ENCODE data around the gene INTS11.
"Not testable (repeated sequence)": the region's sequence is repeated elsewhere in the genome, so short reads cannot be mapped to it uniquely, and the experiment has no call there.

Gene INTS11

GRCh38 chr1:1329304-1330210 lies 5.1 kb upstream of the INTS11 start:
- no peak for DNase-seq

- DNase-seq: no peak
Measured at GRCh38 chr1:1328254-1328653, 3.8 kb upstream of the INTS11 start.

- no peak for DNase-seq
Measured at GRCh38 chr1:1327291-1327690, 2.8 kb upstream of the INTS11 start.

GRCh38 chr1:1326075-1326605 lies 1.7 kb upstream of the INTS11 start:
- DNase-seq: no peak

- no peak for DNase-seq
Measured at GRCh38 chr1:1325288-1326074, 1.0 kb upstream of the INTS11 start.

GRCh38 chr1:1324084-1324523 lies 356 bp downstream of the INTS11 start:
- no peak for DNase-seq

GRCh38 chr1:1322952-1323351 lies 1.5 kb downstream of the INTS11 start:
- no peak for DNase-seq

- no peak for DNase-seq
Measured at GRCh38 chr1:1322418-1322817, 2.0 kb downstream of the INTS11 start.

GRCh38 chr1:1321477-1321876 lies 3.0 kb downstream of the INTS11 start:
- no peak for DNase-seq

GRCh38 chr1:1320666-1321448 lies 3.6 kb downstream of the INTS11 start:
- DNase-seq: peak; percentile 52

- DNase-seq: no peak
Measured at GRCh38 chr1:1319646-1319941, 4.9 kb downstream of the INTS11 start.

- DNase-seq: no peak
Measured at GRCh38 chr1:1318777-1319645, 5.4 kb downstream of the INTS11 start.

GRCh38 chr1:1318131-1318652 lies 6.3 kb downstream of the INTS11 start:
- DNase-seq: peak; percentile 91

- no peak for DNase-seq
Measured at GRCh38 chr1:1317420-1317819, 7.0 kb downstream of the INTS11 start.

- DNase-seq: not testable (repeated sequence)
Measured at GRCh38 chr1:1316199-1316598, 8.3 kb downstream of the INTS11 start.

GRCh38 chr1:1315435-1315954 lies 9.0 kb downstream of the INTS11 start:
- DNase-seq: no peak

GRCh38 chr1:1314678-1315335 lies 9.7 kb downstream of the INTS11 start:
- no peak for DNase-seq

- DNase-seq: no peak
Measured at GRCh38 chr1:1314237-1314586, 10.2 kb downstream of the INTS11 start.

GRCh38 chr1:1313500-1314236 lies 10.8 kb downstream of the INTS11 start:
- no peak for DNase-seq
